Stimulated activated CD4-positive, alpha-beta T cell treated with anti-CD3 and anti-CD28 coated beads, TNF-alpha, amount 100 ng/mL, for 4 hours (primary cell): ENCODE measurements around the gene SUCO.
"Not testable (repeated sequence)": the region's sequence is repeated elsewhere in the genome, so short reads cannot be mapped to it uniquely, and the experiment has no call there.

Experiments
- DNase-seq, 3 experiments: peaks; one replicate each; pipeline ENCODE4 v3.0.0-alpha.2; 2020; ENCODE audit warnings: low read depth in 3 of 3

Gene SUCO

GRCh38 chr1:172532700-172533512 is at the start of gene SUCO:
TSS of gene SUCO (plus strand) at chr1:172533150. CDS start at chr1:172533436, 286 bp downstream.
- peak; percentile 99 for DNase-seq

- DNase-seq = no peak
Observed at GRCh38 chr1:172483448-172483847, 49.5 kb upstream of the SUCO start.

- no peak for DNase-seq
Observed at GRCh38 chr1:172484252-172484651, 48.7 kb upstream of the SUCO start.

- no peak for DNase-seq
Observed at GRCh38 chr1:172485626-172486025, 47.3 kb upstream of the SUCO start.

- no peak for DNase-seq
Observed at GRCh38 chr1:172486805-172487454, 46.0 kb upstream of the SUCO start.

GRCh38 chr1:172487550-172487949 is 45.4 kb upstream of the SUCO start:
- DNase-seq = no peak

- DNase-seq = no peak
Observed at GRCh38 chr1:172488393-172488792, 44.6 kb upstream of the SUCO start.

GRCh38 chr1:172489847-172490246 is 43.1 kb upstream of the SUCO start:
- DNase-seq = no peak

- DNase-seq = no peak
Observed at GRCh38 chr1:172492421-172492820, 40.5 kb upstream of the SUCO start.

- no peak for DNase-seq
Observed at GRCh38 chr1:172494166-172494565, 38.8 kb upstream of the SUCO start.

- not testable (repeated sequence) for DNase-seq
Observed at GRCh38 chr1:172496127-172496526, 36.8 kb upstream of the SUCO start.

- DNase-seq = no peak
Observed at GRCh38 chr1:172496678-172497077, 36.3 kb upstream of the SUCO start.

GRCh38 chr1:172497230-172497629 is 35.7 kb upstream of the SUCO start:
- no peak for DNase-seq

GRCh38 chr1:172498857-172499256 is 34.1 kb upstream of the SUCO start:
- DNase-seq = no peak

GRCh38 chr1:172499636-172500141 is 33.3 kb upstream of the SUCO start:
- no peak for DNase-seq

GRCh38 chr1:172500207-172500606 is 32.7 kb upstream of the SUCO start:
- DNase-seq = no peak

GRCh38 chr1:172507741-172508140 is 25.2 kb upstream of the SUCO start:
- no peak for DNase-seq

GRCh38 chr1:172510479-172510878 is 22.5 kb upstream of the SUCO start:
- no peak for DNase-seq

GRCh38 chr1:172512591-172512990 is 20.4 kb upstream of the SUCO start:
- no peak for DNase-seq

GRCh38 chr1:172513479-172513878 is 19.5 kb upstream of the SUCO start:
- DNase-seq = no peak

- DNase-seq = no peak
Observed at GRCh38 chr1:172514108-172514507, 18.8 kb upstream of the SUCO start.

- DNase-seq = no peak
Observed at GRCh38 chr1:172515436-172515835, 17.5 kb upstream of the SUCO start.

GRCh38 chr1:172515927-172516326 is 17.0 kb upstream of the SUCO start:
- no peak for DNase-seq
